ENCODE results near the gene CD1E.
"Not testable (repeated sequence)": the region's sequence is repeated elsewhere in the genome, so short reads cannot be mapped to it uniquely, and the experiment has no call there.

Gene CD1E

DNA sequence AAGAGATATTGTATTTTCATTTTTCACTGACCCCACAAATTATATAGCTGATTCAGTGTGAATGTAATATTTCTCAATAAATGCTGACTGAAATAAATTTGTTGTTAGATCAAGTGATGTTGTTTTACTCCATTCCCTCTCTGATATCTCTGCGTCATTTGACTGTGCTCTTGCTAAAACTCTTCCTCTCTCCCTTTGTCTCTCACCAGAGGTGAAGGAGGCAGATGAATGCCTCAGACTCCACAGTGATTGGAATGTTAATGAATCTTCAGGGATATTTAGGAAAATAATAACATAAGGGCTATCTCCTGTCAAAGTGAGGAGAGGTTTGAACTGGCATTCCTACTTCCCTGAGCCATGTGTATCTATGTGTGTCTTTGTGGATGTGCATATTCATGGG is 3.7 kb downstream of the CD1E start:
- DNase-seq (ENCODE audit: insufficient read length, low spot score) (no peak), FAIRE-seq (no peak)

DNA sequence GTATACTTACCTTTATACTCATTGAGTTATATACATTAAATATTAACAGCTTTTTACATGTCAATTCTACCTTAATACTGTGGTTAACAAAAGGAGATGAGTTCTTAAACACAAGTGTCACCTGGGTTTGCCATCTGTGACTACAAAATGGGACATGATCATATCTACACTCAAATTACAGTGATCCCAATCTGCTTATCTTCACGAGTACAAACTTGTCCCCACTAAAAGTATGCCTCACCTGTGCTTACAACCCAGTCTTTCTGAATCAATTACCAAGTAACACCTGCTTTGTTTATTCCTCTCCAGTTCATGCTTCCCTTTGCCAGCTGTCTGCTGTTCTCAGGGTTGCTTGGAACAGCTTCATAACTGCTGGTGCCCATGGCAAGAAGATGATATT is 8.8 kb downstream of the CD1E start:
- FAIRE-seq (no peak), DNase-seq (ENCODE audit: insufficient read length, low spot score) (no peak)

DNA sequence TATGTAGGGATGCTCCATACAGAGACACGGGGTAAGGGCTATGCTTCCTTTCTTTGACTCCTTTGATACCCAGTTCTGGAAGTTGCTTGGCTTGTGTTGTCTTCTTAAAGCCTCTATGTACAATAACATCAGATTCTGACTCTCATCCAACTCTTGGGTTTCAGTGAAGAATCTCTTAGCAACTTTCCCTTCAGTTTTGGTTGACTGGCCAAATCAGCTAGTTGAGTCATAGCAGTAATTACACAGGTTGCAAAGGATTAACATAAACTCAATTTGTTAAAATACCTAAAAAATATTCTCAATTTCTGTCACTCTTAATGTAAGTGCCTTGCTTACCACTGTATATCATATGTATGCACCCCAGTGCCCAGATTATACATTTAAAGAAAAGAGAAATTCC is 9.2 kb downstream of the CD1E start:
- no peak for FAIRE-seq
- DNase-seq (ENCODE audit: insufficient read length, low spot score): no peak

DNA sequence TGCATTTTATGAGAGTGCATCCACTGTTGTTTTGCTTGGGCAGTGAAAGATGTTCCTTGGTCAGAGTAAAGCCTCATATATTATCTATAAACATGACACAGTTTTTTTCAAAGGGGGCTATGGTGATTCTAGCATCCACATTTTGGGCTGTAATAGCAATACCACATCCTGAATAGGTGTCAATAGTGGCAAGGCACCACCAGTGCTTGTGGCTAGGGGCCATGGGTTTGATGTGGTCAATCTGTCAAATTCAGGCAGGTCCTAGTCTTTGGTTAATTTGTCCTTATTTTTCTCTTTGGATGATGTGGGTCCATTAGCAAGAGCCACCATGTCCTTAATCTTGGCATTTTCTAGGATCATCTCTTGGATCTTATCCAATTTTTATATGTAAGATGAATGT is 13.1 kb downstream of the CD1E start:
- no peak for FAIRE-seq
- no peak for DNase-seq (ENCODE audit: insufficient read length, low spot score)

DNA sequence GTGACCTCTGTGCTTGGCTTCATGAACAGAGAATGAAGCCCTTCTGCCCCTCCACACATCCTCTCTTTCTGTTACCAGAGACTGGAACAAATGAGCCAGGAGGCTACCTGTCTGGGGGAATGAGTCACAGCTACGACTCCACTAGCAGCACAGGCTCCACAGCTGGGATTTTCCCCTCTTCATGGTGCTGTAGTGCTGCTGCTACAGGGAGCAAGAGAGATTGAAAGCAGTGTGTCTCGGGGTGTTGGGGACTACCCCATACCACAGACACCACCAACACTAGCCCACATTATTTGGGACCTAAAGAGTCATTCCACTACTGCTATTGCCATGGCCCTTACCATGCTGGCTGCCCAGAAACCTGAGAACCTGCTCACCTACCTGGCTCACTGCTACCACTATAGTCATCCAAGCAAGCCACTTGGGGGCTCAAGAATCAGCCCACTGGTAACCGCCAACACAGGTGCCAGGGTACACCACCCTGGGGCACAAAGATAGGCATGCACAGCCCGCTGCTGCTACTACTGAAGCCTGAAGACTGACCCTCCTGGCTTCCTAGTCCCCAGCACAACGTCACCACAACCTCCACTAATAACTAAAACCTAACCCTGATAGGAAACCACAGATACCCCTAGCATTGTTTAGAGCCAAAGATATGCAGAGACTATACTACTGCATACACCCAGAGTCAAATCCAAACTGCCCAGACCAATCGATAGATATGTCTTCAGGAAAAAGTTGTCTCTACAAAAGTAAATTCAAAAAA is 17.7 kb downstream of the CD1E start:
- no peak for FAIRE-seq

DNA sequence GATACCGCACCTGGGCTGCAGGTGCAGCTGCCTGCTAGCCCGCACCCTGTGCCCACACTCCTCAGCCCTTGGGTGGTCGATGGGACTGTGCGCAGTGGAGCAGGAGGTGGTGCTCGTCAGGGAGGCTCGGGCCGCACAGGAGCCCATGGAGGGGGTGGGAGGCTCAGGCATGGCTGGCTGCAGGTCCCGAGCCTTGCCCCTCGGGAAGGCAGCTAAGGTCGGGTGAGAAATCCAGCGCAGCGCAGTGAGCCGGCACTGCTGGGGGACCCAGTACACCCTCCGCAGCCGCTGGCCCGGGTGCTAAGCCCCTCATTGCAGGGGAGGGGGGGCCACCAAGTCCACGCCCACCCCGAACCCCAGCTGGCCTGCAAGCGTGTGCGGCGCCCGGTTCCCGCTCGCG is 20.4 kb downstream of the CD1E start:
- FAIRE-seq; DNase-seq (ENCODE audit: insufficient read length, low spot score): not testable (repeated sequence)

More for the DNA sequence above, 17.7 kb downstream of the CD1E start:
- DNase-seq (ENCODE audit: insufficient read length, low spot score): no peak

DNA sequence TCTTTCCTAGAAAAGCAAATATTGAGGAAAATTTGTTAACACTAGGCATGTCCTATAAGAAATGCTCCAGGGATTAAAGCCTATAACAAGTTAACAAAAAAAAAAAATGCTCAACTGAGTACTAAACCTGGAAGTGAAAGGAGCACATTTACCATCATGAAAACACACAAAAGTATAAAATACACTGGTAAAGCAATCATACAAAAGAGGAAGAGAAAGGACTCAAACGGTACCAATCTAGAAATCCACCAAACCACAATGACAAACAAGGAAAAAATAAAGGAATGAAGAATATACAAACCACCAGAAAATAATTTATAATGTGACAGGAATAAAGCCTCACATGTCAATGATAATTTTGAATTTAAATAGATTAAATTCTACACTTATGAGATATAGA is 21.2 kb downstream of the CD1E start:
- DNase-seq (ENCODE audit: insufficient read length, low spot score): no peak
- no peak for FAIRE-seq

DNA sequence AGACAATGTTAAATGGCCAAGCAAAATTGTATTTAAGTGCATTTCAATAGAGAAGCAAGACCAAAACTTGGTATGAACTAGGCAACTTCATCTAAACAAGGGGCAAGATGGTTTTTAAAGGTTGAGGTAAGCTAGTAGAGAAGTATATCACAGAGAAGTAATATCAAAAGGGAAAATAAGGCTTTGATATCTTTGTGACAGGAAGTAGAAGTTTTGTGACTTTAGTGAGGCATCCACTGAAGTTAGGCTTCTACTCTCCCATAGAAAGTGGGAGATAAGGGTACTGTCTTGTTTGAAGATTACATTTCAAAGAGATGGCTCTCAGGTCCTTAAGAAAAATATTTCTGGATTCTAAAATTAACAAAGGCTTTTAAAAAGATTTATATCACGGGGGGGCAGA is 36.6 kb downstream of the CD1E start:
- DNase-seq (ENCODE audit: insufficient read length, low spot score): no peak
- FAIRE-seq: no peak

DNA sequence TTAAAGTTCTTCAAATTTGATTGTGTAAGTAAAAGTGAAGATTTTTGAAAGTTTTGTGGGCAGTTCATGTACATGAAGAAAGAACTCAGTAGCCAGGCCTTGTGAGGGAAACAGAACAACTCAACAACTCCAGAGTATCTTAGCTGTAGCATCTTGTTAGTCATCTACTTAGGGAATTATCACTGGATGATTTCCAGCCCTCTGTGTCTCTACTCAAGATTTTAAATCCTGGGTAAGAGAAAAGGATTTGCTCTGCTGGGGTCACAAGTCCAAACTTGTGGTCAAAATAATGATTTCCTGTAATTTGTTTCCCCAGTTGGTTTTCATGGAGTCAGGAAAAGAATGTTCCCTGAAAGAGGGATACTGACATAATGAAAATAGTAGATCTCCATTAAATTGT is 37.4 kb downstream of the CD1E start:
- FAIRE-seq (no peak), DNase-seq (ENCODE audit: insufficient read length, low spot score) (no peak)

DNA sequence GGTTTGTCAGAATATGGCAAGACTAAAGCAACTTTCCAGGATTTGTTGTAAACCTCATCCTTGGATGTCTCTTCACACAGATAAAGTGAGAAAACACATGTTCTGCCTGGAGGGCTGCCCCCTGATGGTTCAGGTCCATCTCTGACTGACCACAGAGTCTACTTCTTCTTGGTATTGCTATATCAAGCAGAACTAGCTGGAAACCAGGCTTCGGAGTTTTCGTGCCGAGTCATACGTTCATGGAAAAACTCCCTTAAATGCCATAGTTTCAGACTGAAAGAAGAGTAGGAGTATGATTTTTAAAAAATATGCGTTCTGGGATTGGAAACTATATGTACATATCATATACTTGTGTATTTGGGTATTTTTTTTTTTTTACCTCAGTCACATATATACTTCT is 39.8 kb downstream of the CD1E start:
- FAIRE-seq: no peak
- no peak for DNase-seq (ENCODE audit: insufficient read length, low spot score)

DNA sequence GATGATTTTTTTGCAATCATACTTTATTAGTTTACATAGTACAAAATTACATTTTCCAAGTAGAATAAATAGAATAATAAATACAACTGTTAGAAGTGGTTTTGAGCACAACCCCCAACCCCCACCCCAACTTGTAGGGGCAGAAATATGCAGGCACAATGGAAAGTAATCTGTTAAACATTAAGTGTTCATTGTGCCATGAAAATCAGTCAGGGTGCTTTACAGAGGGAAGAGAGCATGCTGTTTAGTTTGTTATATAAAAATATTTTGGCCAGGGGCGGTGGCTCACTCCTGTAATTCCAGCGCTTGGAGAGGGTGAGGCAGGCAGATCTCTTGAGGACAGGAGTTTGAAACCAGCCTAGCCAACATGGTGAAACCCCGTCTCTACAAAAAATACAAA is 43.0 kb downstream of the CD1E start:
- FAIRE-seq (no peak), DNase-seq (ENCODE audit: insufficient read length, low spot score) (no peak)

DNA sequence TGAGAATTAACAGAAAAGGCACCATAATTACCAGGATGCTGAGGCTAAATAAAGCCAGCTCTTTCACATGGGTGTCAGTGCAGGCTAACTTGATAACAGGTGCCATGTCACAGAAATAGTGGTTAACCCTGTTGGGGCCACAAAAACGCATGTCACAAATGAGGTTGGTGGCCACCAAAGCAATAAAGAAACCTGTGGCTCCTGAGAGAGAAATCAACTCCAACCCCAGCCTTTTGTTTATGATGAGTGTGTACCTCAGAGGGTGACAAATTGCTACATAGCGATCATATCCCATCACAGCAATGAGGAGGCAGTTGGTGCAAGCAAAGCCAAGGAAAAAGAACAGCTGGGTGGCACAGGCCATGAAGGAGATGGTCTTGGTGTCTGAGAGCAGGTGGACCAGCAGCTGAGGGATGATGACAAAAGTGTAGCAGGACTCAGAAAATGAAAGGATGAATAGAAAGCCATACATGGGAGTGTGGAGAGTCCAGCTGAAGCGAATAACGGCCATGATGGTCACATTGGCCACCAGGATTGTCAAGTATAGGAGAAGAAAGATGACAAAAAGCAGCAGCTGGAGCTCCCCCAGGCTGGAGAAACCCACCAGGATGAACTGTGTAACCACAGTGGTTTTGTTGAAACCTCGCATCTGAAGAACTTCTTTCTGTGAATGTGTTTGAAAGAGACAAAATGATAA is 45.3 kb downstream of the CD1E start, which contains the start of gene OR10T2:
OR10T2 (minus strand) TSS at position 649 of the 697 bp plus-strand sequence; CDS start at position 649, 0 bp downstream.
- DNase-seq (ENCODE audit: insufficient read length, low spot score) (no peak), FAIRE-seq (no peak)

DNA sequence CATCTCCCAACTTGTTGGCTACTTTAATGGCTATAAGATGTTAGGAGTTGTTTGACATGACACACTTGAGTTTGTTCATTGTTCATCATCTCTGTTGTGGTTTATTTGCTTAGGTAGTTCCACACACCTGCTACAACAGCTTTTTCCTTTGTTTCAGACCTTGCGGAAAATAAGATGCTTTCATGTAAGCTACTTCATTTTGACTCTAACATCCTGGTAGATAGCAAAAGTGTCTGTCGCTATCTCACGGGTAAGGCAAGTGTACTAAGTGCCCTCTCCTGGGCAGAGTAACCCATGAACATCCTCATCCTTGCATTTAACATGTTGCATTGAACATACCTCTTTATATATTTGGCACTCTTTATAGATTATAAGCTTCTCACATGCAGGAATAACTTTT is 47.2 kb downstream of the CD1E start:
- no peak for DNase-seq (ENCODE audit: insufficient read length, low spot score)
- no peak for FAIRE-seq

DNA sequence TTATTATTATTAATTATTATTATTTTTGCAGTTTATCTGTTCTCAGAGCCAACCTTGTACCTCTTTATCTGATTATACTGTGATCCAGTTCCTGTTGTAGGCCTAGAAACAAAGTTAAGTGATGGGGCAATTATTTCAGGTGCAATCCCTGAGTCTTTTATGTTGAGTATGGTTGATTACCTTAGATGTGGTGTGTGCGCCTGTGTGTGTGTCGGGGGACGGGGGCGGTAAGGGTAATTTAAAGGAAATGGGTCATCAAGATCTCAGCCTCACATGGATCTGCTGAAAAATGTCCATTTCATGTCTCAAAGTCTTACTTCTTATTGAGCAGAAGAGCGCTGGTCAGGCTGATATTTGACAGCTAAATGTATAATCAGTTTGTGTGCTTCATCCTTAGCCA is 53.4 kb downstream of the CD1E start:
- DNase-seq (ENCODE audit: insufficient read length, low spot score): no peak
- no peak for FAIRE-seq
